NB4 (cell line): Measurements from ENCODE around the gene TRAPPC3L.

Experiments
- CTCF ChIP-seq: IDR thresholded peaks from one replicate; pipeline ENCODE4 v1.5.1; 2012; ENCODE audit warnings: low read depth, low read length
- MYC ChIP-seq: IDR thresholded peaks from 2 replicates; pipeline ENCODE4 v1.6.1; 2011; ENCODE audit warnings: low read depth, low read length
- POLR2A ChIP-seq: IDR thresholded peaks from 2 replicates; pipeline ENCODE4 v1.6.1; 2011; ENCODE audit warnings: mild to moderate bottlenecking; ENCODE audit not compliant: insufficient read length; ENCODE audit errors: extremely low read depth

DNA sequence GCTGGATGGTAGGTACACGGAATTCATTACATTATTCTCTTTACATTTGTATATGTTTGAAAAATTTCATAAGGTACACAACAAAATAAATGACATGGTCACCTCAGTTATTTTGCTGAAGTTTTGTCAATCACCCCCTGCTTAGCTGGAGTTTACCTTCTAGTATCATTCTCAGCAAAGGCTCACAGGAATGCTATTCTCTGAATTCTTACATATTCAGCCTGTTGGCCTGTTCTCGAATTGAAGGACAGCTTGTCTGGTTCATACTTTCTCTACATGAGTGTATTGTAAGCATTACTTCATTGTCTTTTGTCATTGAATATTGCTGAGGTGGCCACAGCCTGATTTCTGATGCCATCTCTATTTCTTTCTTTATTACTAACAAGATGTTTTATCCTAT, 21.2 kb downstream of the TRAPPC3L start:
- TF ChIP-seq CTCF = no peak
- TF ChIP-seq POLR2A = no peak
- TF ChIP-seq MYC = no peak
